Measurements from ENCODE around the gene PDE12.

PDE12 gene, protein sequence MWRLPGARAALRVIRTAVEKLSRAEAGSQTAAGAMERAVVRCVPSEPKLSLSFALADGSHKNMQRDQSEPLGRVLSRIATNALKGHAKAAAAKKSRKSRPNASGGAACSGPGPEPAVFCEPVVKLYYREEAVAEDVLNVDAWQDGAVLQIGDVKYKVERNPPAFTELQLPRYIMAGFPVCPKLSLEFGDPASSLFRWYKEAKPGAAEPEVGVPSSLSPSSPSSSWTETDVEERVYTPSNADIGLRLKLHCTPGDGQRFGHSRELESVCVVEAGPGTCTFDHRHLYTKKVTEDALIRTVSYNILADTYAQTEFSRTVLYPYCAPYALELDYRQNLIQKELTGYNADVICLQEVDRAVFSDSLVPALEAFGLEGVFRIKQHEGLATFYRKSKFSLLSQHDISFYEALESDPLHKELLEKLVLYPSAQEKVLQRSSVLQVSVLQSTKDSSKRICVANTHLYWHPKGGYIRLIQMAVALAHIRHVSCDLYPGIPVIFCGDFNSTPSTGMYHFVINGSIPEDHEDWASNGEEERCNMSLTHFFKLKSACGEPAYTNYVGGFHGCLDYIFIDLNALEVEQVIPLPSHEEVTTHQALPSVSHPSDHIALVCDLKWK

DNA sequence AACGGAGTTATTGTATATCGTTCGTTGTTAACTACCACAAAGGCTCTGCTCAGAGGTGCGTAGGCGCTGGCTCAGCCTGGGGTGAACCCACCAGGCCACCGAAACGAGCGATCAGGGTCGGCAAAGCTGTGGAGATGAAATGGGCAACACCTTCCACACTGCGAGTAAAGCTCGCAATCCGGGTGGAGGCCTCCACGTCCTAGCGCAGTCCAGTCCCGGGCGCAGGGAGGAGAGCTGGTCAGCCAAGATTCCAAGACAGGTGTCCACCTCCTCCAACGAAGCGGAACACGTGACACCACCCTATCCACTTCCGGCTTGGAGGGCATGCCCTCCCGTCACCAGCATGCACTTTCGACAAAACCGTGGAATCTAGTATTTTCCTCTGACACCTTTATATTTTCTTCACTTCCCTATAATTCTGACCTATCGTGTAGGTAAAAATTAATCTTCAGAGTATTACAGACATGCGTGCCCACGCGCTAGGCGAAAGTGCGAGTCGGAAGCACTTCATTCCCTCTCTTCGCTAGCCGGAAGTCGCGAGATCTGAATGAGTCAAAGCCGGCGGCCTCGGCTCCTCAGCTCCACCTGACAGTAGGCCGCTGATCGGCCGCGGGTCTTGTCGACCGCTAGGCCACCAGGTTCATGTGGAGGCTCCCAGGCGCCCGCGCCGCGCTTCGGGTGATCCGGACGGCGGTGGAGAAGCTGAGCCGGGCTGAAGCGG, at the start of gene PDE12:
PDE12 (plus strand) TSS at position 537 of the 721 bp plus-strand sequence; CDS start at position 643, 106 bp downstream.
- peak; percentile 93 for DNase-seq (ENCODE audit: low spot score)

DNA sequence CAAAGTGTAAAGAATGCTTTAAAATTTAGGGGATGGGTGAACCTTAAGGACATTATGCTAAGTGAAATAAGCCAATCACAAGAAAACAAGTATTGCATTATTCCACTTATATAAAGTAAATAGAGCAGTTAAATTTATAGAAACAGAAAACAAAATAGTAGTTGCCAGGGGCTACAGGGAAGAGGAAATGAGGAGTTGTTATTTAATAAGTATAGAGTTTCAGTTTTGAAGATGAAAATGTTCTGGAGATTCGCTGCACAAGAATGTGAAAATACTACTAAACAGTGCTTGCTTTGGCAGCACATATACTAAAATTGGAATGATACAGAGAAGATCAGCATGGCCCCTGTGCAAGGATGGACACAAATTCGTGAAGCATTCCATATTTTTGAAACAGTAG, 43.9 kb upstream of the PDE12 start:
- DNase-seq (ENCODE audit: low spot score) = no peak

DNA sequence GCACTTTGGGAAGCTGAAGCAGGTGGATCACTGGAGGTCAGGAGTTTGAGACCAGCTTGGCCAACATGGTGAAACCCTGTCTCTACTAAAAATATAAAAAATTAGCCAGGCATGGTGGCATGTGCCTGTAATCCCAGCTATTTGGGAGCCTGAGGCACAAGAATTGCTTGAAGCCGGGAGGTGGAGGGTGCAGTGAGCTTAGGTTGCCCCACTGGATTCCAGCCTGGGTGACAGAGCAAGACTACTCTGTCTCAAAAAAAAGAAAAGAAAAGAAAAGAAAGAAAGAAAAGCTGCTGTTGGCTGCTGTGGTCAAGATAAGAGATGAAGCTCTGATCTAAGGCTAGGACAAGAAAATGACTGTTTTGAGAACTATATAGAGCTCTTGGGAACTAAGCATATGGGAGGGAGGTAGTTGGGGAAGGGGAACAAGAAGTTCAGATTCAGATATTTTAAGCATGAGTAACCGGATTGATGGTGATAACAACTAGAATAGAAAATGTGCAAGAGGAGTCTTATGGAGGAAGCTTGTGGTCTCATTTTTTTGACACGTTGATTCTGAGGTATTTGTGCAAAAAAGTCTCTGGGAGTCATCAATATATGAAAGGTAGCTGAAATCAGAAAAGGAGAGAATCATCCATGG, 37.7 kb upstream of the PDE12 start:
- peak; percentile 7 for DNase-seq (ENCODE audit: low spot score)

DNA sequence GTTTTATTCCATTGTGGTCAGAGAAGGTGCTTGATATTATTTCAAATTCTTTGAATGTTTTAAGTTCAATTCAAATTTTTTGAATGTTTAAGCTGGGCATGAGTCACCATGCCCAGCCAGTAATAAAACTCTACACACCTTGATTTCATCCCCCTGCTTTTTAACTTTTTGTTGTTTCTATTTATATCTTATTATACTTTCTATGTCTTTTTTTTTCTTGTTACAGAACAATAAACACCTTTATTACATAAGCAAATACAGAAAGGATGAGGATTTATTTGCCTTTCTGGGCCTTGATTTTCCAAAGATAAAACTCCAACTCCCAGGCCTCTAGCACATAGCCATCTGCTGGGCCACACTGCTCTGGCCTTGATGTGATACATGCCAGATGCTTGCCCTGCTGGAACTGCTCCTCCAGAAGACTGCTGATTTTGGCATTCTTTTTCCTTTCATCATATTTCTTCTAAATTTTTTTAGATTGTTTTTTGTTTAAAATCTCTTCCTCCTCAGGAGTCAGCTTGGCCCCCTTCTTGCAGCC, 25.9 kb upstream of the PDE12 start:
- DNase-seq (ENCODE audit: low spot score) = no peak

DNA sequence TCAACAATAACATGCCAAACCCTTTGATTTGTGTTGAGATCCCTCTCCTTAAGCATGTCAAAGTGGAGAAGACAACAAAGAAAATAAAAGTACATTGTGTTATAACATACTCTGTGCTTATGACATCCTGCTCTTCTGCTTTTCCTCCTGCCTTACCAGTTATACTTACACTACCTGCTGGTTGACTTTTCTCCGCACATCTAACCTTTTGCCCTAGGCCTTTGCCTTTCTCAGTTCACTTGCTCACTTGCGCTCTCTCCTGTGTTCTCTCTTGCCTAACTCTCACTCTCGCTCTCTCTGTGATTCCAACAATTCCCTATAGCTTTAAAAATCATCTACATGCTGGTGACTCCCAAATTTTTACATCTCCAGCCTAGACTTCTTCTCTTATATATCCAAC, 17.6 kb upstream of the PDE12 start:
- DNase-seq (ENCODE audit: low spot score) = no peak

DNA sequence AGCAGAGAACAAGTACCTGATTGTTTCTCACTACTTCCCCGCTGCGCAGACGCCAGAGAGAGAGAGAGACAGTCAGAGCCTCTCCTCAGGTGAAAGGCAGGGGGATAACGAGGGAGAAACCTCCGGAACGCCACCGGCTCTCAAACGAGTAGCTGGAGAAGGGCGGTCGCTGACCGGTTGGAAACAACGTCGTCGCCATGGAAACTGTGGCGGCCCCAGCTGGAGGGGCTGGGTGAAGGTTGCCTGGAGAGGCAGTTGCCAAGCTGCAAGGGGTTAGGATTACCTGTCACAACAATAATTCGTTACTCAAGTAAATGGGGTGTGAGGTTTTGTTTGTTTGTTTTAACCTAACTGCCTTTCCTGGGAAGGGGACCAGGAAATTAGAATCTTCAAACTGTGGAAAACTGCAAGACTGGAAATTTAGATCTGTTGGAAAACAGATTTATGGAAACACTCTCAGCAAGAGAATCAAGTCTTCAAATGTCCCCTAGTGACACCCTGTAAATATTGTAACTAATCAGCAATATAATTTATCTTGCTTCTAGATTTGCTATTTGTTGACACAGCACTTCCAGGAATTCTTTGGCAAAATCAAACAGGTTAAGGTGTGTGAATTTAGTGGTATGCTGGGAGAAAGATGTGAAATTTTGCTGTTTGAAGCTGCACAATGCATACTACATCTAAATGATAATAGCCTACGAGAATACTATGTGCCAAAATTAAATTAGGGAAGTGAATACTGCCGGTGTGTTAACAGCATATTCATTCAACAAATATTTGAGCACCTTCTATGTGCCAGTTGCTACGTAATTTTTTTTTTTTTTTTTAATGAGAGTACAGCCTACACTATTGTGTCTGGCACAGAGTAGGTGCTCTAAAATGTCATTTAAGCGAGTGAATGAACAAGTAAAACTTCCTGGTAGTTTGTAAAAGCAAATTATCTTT, 11.6 kb upstream of the PDE12 start, which contains the start of gene DNAH12:
DNAH12 (minus strand) TSS at position 164 of the 945 bp plus-strand sequence. CDS start 1,474 bp downstream, outside the sequence.
- no peak for DNase-seq (ENCODE audit: low spot score)

DNA sequence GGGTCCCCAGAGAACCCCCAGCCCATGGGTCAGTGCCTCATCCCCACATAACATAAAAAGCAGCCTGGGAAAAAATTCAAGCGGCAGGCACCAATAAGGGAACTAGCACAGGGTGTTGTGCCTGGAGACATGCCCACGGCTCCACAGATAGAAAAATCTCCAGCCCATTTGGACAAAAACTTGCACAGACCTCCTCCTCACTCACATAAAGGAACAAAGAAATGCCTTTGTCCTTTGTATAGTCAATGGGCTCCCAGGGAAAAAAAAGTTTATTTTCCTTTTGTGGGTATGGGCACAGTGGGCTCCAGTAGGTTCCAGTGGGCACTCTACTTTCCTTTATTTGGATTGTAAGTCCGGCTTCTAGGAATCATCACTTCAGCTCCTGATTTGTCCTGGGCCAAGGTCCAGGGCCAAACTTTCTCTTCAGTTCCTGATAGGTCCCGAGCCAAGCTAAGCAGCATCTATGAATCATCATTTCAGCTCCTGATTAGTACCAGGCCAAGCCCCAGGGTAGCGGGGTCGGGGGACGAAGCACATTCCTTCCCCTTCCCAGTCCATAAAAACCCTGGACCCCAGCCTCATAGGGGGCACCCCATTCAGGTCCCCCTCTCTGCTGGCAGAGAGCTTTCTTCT, 10.3 kb upstream of the PDE12 start:
- no peak for DNase-seq (ENCODE audit: low spot score)

DNA sequence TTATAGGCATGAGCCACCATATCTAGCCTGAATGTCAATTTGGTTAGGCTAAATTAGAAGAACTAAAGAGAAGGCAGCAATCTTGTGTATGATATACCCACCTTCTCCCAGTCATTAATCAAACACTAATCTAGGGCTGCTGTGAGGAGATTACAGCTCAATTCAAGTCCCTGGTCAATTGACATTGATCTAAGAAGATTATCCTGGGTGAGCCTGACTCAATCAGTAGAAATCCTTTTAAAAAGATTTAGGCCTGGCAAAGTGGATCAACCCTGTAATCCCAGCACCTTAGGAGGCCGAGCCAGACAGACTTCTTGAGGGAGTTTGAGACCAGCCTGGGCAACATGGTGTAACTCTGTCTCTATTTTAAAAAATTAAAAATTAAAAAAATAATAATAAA, 9.5 kb upstream of the PDE12 start:
- DNase-seq (ENCODE audit: low spot score) = no peak

DNA sequence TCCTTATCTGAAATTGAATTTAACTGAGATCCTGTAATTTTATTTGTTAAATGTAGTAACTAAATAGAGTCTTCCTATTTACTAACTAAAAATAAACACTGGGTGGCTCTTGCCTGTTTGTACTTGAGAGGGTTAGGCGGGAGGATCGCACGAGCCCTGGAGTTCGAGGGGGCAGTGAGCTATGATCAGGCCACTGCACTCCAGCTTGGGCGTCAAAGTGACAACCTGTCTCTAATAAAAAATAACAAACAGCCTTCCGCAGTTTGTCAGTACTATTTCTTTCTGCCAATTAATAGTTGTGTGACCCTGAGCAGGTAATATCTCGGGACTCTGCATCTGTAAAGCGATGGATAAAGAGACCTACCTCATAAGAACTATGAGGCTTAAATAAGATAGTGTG, 768 bp upstream of the PDE12 start:
- DNase-seq (ENCODE audit: low spot score) = peak; percentile 24

DNA sequence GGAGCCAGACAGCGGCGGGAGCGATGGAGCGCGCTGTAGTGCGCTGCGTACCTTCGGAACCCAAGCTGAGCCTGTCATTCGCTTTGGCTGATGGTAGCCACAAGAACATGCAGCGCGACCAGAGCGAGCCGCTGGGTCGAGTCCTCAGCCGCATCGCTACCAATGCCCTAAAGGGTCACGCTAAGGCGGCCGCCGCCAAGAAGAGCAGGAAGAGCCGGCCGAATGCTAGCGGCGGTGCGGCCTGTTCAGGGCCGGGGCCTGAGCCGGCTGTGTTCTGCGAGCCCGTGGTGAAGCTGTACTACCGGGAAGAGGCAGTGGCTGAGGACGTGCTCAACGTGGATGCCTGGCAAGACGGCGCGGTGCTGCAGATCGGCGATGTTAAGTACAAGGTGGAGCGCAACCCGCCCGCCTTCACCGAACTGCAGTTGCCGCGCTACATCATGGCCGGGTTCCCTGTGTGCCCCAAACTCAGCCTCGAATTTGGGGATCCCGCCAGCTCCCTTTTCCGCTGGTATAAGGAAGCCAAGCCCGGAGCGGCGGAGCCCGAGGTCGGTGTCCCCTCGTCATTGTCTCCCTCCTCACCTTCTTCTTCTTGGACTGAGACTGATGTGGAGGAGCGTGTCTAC, 498 bp downstream of the PDE12 start:
- peak; percentile 43 for DNase-seq (ENCODE audit: low spot score)

DNA sequence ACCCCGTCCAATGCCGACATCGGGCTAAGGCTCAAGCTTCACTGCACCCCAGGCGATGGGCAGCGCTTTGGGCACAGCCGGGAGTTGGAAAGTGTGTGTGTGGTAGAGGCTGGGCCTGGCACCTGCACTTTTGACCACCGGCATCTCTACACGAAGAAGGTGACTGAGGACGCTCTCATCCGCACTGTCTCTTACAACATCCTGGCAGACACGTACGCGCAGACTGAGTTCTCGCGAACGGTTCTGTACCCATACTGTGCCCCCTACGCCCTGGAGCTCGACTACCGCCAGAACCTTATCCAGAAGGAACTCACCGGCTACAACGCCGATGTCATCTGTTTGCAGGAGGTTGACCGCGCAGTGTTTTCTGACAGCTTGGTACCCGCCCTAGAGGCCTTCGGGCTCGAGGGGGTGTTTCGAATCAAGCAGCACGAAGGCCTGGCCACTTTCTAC, 1.0 kb downstream of the PDE12 start:
- DNase-seq (ENCODE audit: low spot score) = peak; percentile 72

DNA sequence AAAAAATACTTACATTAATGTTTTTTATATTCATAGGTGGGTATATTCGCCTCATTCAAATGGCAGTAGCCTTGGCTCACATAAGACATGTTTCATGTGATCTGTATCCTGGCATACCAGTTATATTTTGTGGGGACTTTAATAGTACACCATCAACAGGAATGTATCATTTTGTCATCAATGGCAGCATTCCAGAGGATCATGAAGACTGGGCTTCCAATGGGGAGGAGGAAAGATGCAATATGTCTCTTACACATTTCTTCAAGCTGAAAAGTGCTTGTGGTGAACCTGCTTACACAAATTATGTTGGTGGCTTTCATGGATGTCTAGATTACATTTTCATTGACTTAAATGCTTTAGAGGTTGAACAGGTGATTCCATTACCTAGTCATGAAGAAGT, 3.5 kb downstream of the PDE12 start:
- DNase-seq (ENCODE audit: low spot score) = peak; percentile 79

DNA sequence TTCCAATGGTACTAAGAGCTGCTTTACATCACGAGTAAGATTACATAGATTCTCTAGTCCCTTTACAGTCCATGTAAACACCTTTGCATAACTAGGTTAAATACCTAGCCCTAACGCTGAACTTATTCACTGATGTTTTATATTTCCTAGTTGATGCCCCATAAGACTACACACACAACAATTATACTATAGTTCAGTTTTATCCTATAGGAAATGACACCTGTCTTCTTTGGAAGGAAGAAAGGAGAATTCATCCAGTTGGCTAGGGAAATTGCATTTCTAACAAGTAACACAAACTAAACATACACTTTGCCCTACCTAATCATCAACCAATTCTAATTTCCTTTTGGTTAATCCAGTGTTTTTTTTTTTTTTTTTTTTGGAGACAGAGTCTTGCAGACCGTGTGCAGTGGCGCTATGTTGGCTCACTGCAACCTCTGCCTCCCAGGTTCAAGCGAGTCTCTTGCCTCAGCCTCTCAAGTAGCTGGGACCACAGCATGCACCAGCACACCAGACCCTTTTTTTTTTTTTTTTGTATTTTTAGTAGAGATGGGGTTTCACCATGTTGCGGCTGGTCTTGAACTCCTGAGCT, 13.9 kb downstream of the PDE12 start:
- no peak for DNase-seq (ENCODE audit: low spot score)

DNA sequence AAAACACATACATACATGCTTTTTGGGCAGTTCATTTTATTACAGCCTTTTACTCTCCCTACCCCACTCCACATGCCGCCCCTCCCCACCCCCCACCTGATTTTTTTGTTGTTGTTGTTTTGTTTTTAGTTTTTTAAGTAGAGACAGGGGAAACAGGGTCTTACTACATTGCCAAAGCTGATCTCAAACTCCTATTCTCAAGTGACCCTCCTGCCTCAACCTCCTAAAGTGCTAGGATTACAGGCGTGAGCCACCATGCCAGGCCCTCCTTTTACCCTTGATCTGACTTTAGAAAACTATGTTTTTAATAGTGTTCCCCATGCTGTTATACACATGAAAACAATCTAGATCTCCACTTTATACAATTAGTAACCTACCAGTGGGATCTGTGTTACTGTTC, 14.8 kb downstream of the PDE12 start:
- DNase-seq (ENCODE audit: low spot score) = no peak

DNA sequence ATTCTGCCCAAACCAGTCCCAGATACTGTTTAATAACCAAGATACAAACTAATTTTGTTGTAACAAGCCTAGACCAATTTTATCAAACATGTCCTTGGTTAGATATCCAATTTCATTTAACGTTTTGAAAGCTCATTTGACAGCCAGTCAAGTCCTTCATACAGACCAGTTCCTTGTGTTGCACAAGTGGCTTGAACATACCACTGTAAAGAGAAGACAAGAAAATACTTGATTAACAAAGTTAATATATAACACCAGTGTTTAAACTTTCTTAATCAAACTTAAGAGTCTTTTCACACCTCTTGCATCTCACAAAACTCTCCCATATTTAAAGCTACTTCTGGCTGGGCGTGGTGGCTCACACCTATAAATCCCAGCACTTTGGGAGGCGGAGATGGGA, 16.0 kb downstream of the PDE12 start:
- no peak for DNase-seq (ENCODE audit: low spot score)

DNA sequence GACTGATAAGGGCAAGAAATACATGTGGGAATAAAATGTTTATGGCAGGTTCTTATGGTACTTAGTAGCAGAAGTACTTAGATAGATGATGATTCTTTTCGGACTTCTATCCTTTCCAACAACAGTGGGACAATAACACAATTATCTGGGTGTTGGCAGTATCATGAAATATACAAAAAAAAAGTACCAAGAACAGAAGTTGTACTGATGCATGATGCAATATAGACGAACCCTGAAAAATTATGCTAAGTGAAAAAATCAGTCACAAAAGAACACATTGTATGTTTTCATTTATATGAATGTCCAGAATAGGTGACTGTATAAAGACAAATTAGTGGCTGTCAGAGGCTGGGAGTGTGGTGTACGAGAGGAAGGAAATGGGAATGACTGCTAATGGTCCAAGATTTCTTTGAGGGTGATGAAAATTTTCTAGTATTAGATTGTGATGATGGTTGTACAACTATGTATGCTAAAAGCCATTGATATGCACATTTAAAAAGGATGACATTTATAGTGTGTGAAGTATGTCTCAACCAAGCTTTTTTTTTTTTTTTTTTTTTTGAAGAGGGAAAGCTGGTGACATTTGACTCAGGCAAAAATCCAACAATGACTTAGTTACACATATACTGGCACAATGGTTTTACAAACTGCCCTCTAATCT, 20.0 kb downstream of the PDE12 start:
- DNase-seq (ENCODE audit: low spot score) = no peak

DNA sequence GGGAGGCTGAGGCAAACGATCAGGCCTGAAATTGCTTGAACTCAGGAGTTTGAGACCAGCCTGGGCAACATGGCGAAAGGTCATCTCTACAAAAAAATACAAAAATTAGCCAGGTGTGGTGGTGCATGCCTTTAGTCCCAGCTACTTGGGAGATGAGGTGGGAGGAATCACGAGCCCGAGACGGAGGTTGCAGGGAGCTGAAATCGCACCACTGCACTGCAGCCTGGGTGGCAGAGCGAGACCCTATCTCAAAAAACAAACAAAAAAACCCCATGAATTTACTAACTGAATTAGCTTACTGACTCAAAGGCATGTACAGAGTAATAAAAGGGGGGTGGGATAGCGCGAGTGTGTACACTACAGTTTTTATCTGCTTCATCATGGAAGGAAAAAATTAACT, 21.7 kb downstream of the PDE12 start:
- no peak for DNase-seq (ENCODE audit: low spot score)

DNA sequence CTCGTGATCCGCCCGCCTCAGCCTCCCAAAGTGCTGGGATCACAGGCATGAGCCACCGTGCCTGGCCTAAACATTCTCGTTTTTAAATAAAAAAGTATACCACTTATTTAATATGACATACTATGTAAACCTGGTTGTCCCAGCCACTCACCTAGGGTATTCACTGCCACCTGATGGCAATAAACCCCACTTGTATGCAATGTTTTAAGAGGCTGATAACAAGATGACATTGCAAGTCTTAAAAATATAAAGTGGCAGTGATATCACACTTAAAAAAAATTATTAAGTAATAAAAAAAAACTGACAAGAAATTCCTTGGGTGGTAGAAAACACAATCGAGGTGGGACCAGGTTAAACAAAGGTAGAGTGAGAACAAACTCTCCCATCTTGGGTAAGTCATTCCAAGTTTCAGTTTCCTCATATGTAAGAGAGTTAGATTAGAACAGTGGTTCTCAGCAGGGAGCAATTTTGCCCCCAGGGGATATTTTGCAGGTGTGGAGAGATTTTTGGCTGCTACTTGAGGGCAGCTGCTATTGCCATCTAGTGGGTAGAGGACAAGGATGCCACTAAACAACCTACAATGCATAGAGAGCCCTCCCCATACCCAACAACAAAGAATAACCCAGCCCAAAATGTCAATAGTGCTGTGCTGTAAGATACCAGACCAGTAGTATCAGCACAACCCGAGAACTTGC, 26.5 kb downstream of the PDE12 start:
- peak; percentile 39 for DNase-seq (ENCODE audit: low spot score)
